Fibroblast of upper back skin (primary cell): ENCODE data around the gene CALHM1.
"Not testable (repeated sequence)": the region's sequence is repeated elsewhere in the genome, so short reads cannot be mapped to it uniquely, and the experiment has no call there.

Experiments
- DNase-seq: peaks from one replicate; pipeline ENCODE4 v3.0.0-alpha.2; 2013

The CALHM1 gene

GRCh38 chr10:103486635-103487409 lies 28.1 kb upstream of the CALHM1 start:
- DNase-seq: not testable (repeated sequence)

- peak; percentile 67 for DNase-seq
Observed at GRCh38 chr10:103481974-103482531, 23.4 kb upstream of the CALHM1 start.

GRCh38 chr10:103480521-103480920 lies 21.8 kb upstream of the CALHM1 start:
- DNase-seq: no peak

- no peak for DNase-seq
Observed at GRCh38 chr10:103479135-103479534, 20.4 kb upstream of the CALHM1 start, which contains the start of gene CALHM3. Gene CALHM3, minus strand, starts transcription at chr10:103479240. Its CDS starts 208 bp downstream, at chr10:103479032.

- DNase-seq: no peak
Observed at GRCh38 chr10:103478671-103479070, 20.0 kb upstream of the CALHM1 start.

GRCh38 chr10:103476046-103476768 lies 17.5 kb upstream of the CALHM1 start:
- DNase-seq: no peak

GRCh38 chr10:103475437-103475836 lies 16.7 kb upstream of the CALHM1 start:
- DNase-seq: no peak

- no peak for DNase-seq
Observed at GRCh38 chr10:103474077-103474476, 15.4 kb upstream of the CALHM1 start.

- DNase-seq: no peak
Observed at GRCh38 chr10:103473261-103473671, 14.6 kb upstream of the CALHM1 start.

- no peak for DNase-seq
Observed at GRCh38 chr10:103472005-103472404, 13.3 kb upstream of the CALHM1 start.

GRCh38 chr10:103470761-103471653 lies 12.3 kb upstream of the CALHM1 start:
- peak; percentile 41 for DNase-seq

- no peak for DNase-seq
Observed at GRCh38 chr10:103469201-103469600, 10.5 kb upstream of the CALHM1 start.

- DNase-seq: no peak
Observed at GRCh38 chr10:103467406-103467805, 8.7 kb upstream of the CALHM1 start.

- DNase-seq: peak; percentile 40
Observed at GRCh38 chr10:103466734-103467133, 8.0 kb upstream of the CALHM1 start.

GRCh38 chr10:103465411-103466179 lies 6.9 kb upstream of the CALHM1 start:
- no peak for DNase-seq

GRCh38 chr10:103463499-103463898 lies 4.8 kb upstream of the CALHM1 start:
- DNase-seq: no peak

GRCh38 chr10:103459615-103460014 lies 915 bp upstream of the CALHM1 start:
- no peak for DNase-seq

GRCh38 chr10:103457896-103458583 lies 660 bp downstream of the CALHM1 start:
- no peak for DNase-seq

- DNase-seq: no peak
Observed at GRCh38 chr10:103457176-103457712, 1.5 kb downstream of the CALHM1 start.

- no peak for DNase-seq
Observed at GRCh38 chr10:103456074-103456660, 2.5 kb downstream of the CALHM1 start.

- DNase-seq: no peak
Observed at GRCh38 chr10:103455235-103455634, 3.5 kb downstream of the CALHM1 start.
